ENCODE data around the gene AIMP1. TPM values are rescaled to one million over a fixed set of nuclear protein-coding genes. Genes with fewer than 3 reads are reported as not detected.
A peak's percentile ranks its signal among the peaks of the same experiment; 100 is the strongest.

AIMP1 gene
- total and polyA plus RNA-seq, 2 of the 13 experiments (the other 11 are each of a cell fraction or from before 2014, with no cell fraction given): 28.6 to 82.9 TPM

GRCh38 chr4:106315476-106315967, 828 bp upstream of the AIMP1 start (continued):
- no peak for TF ChIP-seq RNF219 (CRISPR knock-in tag; IDR thresholded peaks at IDR 0.05)
- no peak for TF ChIP-seq ZNF362 (CRISPR knock-in tag; IDR thresholded peaks at IDR 0.05; ENCODE audit: borderline replicate concordance)
- no peak for TF ChIP-seq FOXP1 (IDR thresholded peaks at IDR 0.05)
- no peak for TF ChIP-seq FOXP1 (CRISPR knock-in tag; IDR thresholded peaks at IDR 0.05)
- no peak for TF ChIP-seq ZNF7 (CRISPR knock-in tag; IDR thresholded peaks at IDR 0.05)
- no peak for TF ChIP-seq POLR2A (IDR thresholded peaks at IDR 0.05; ENCODE audit: insufficient read depth in 1 of 2, low read depth in 2 of 2, low read length in 2 of 2)
- TF ChIP-seq FOXP4 (CRISPR knock-in tag; IDR thresholded peaks at IDR 0.05): no peak
- TF ChIP-seq NR0B2 (CRISPR knock-in tag; IDR thresholded peaks at IDR 0.05): no peak
- TF ChIP-seq AFF4 (CRISPR knock-in tag; IDR thresholded peaks at IDR 0.05): 0 out of 2 replicates have a peak, but pooled peaks have one; percentile 93
- TF ChIP-seq ATF1 (CRISPR knock-in tag; IDR thresholded peaks at IDR 0.05): no peak
- no peak for TF ChIP-seq ZNF296 (CRISPR knock-in tag; conservative IDR thresholded peaks at IDR 0.05)
- TF ChIP-seq ISL2 (CRISPR knock-in tag; IDR thresholded peaks at IDR 0.05): no peak
- no peak for TF ChIP-seq ONECUT2 (CRISPR knock-in tag; IDR thresholded peaks at IDR 0.05)
- TF ChIP-seq PAWR (CRISPR knock-in tag; IDR thresholded peaks at IDR 0.05; ENCODE audit: borderline replicate concordance): no peak
- TF ChIP-seq ATM (IDR thresholded peaks at IDR 0.05; ENCODE audit: borderline replicate concordance): no peak
- TF ChIP-seq ZNF326 (CRISPR knock-in tag; IDR thresholded peaks at IDR 0.05; ENCODE audit: borderline replicate concordance): no peak
- TF ChIP-seq BHLHE40 (IDR thresholded peaks at IDR 0.05; ENCODE audit: low read length): no peak

Data from HepG2 (cell line).